CD4-positive, alpha-beta T cell treated with Interleukin-17A for 1 hour (primary cell): ENCODE measurements around the gene DGKD.

Experiments
- DNase-seq: peaks from one replicate; pipeline ENCODE4 v3.0.0-alpha.2; 2020

Gene DGKD

DNA sequence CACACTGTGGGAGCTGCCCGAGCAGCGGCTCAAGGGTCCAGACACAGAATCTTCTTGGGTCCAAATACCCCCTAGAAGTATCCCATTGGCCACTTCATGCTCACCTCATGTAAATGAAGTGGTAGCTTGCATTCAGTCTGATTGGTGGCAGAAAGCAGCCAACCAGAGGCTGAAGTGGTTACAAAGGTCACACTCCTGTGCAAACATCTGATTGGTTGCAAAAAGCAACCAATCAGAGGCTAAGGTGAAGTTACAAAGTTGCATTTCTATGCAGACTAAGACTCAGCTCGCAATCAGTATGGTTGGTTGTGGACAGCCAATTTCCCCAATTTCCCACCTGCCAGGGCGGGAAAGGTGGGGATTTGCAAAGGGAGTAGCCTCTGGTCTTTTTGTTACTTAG is 94.3 kb downstream of the DGKD start:
- no peak for DNase-seq

DNA sequence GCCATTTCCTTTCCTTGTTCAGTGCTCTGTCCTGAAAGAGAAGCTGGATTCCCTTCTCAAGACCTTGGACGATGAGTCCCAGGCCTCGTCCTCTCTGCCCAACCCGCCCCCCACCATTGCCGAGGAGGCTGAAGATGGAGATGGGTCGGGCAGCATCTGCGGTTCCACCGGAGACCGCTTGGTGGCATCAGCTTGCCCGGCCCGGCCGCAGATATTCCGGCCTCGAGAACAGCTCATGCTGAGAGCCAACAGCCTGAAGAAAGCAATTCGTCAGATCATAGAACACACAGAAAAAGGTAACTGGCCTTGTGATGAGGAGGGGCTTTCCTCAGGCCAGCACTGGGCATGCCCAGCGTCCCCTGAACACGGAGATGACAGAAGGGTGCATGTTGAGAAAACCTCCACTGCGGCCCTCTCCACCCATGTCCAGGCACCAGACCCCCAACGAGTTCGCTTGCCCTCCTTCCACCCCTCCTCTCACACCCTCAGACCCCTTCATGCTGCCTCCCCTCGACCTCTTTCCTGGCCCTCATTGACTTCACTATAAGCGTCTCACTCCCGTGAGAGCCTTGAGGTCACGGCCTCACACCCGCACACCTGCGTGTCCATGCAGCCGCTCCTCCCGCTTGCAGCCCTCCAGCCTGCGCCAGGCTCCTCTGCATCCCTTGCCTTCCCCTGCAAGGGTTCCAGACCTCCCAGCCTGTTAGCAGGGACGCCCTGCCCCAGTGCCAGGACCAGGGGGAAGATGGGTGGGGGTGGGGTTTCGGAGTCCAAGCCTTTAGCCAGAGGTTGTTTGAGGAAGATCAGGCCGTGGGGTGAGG is 95.0 kb downstream of the DGKD start:
- no peak for DNase-seq

DNA sequence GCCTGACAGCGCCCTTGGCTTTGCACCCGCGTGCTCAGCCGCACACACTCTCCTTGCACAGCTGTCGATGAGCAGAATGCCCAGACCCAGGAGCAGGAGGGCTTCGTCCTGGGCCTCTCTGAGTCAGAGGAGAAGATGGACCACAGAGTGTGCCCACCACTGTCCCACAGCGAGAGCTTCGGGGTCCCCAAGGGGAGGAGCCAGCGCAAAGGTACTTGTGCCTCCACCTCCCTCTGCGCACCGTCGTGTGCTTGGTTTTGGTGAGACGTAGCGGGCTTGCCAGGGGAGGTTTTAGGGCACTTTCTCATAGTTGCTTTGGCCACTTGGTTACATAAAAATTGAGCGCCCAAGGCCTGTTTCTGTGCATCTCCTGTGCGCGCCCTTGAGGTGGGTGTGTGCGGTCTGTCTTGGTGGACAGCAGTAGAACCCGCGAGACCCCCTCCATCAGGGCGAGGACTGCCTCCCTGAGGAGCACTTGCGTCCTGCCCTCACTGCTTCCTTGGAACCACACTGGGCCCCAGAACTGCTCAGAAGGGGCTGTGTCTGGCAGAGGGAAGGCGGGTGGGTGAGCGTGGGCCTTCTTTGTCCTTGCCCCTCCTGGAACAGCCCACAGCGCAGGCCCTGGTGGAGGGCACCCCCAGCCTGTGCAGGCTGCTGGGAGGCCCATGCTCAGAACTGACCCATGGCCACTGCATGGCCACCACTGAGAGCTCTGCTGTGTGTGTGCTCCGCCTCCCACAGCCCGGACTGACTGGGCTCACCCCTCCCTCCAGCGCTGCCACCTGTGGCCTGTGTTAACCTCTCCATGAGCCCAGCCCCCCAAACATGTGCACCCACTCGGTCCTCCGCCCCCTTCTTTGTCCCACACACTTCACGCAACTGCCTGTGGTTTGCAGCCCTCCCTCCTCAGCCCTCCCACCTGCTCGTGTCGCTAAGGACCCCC is 95.9 kb downstream of the DGKD start:
- no peak for DNase-seq

DNA sequence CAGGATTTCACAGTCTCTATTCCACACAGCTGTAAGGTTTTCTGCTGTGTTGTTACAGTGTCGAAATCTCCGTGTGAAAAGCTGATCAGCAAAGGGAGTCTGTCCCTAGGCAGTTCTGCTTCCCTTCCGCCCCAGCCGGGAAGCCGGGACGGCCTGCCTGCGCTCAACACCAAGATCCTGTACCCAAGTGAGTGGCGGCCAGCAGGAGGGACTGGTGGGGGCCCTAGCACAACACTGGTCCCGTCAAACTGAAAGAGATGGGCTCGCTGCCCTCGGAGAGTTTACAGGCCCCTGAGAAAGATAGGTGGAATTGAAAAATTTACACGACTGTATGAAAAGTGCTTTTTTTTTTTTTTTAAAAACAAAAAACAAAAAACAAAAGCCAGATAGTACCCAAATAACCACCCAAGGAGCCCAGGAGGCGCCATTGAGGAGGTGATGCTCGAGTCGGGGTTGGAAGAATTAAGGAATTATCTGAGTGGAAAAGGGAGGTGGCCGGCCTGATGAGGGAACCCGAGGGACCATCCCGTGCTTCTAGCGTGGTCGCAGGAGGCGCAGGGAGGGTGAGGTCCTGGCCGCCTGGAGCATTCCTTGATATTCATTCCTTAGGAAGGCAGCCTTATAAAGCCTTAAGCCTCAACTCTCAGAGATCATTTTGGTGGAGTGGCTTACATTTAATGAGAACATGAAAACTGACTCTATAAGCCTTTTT is 96.7 kb downstream of the DGKD start:
- no peak for DNase-seq

DNA sequence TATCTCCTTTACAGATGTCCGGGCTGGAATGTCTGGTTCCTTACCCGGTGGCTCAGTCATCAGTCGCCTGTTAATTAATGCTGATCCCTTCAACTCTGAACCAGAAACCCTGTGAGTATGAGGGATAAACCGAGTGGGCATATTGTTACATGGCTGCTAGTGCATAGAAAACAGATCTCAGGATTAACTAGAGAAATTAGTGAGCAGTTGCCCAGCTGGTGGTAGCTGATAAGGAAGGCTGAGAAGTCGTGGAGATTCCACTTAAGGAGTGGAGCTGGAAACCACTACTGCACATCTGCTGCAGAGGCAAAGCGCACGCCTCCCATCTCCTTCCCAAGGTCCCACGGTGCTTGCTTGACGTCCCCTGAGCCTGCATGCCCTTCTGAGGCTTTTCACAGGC is 97.7 kb downstream of the DGKD start:
- DNase-seq: no peak

DNA sequence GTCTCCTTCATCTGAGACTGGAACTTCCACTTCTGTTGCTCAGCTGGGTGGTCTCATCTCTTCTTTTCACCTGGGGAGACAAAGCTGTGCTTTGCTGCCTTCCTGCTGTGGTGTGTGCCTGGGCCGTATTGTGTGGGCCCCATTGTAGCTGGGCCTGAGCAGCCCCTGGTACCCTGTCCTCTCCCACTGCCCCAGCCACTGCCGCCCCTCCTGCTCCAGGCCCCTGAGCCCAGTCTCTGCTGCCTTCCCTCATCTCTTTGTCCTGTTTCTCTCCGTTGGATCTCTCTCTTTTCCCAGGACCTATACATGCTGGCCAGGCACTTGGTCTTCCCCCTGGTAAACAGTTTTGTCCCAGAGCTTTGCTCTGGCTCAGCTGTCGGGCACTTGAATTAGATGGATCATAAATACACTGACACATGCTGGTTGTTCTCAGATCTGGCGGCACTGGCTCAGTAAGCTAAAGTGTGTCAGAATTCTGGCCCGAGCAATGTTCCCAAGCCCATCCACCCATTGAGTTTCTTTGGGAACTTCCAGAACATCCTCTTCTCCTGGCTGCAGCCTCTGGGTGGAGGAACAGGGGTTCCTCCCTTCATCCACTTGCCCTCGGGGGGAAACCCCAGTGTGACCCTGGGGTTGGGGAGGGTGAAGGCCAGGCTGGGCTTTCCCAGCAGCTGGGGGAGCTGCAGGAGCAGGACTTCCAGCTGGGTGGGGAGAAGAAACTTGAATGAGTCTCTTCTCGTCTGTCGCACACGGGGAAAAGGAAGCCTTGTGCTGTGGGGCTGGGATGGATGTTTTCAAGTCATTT is 99.0 kb downstream of the DGKD start:
- DNase-seq: no peak

DNA sequence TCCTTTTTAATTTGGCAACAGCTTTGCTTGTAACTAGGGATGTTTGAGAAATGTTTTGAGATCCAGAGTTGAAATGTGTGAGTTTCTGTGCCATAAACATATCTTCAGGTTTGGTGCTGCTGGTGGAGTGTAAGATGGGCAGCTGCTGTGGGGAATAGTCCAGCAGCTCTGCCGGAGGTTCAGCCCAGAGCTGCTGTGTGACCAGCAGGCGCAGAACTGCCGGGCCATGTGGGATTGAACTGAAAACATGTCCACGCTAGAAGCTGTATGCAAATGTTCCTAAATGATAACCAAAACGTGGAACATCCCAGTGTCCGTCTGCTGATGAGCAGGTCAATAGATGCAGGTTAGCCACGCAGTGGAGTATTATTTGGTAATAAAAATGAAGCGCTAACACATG is 99.6 kb downstream of the DGKD start:
- no peak for DNase-seq

DNA sequence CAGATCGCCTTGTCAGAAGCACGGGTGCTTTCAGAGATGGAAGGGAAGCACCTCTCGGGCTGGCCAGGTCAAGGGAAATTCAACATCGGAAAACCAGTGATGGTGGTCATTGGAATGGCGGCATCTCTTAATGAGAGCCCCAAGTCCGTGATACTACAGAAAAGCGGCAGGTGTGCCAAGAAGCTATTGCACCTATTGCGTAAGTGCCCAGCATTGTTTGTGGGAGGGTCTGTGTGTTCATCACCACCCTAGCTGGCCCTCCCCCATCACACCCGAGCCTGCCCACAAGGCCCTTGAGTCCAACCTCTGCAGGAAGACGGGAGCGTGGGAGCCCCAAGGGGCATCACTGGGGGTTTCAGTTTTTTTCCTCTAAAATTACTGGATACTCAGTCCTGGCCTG is 100.7 kb downstream of the DGKD start:
- no peak for DNase-seq

DNA sequence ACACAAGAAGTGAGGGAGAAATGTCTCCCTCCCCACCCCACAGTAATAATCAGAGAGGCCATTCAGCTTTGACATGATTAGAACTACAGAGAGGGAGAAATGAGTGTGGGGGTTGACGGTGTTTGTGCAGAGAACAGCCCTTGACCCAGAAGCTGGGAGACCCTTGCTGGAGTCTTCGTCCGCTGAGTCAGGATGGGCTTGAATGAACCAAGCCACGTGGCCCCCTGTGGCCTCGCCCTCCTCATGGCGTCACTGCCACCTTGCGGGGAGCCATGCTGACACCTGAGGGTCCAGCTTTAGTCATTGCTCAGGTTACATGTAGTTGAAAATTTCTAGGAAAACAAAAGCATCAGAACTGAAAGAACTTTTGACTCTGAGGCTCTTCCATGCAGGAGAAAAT is 101.2 kb downstream of the DGKD start:
- DNase-seq: no peak

DNA sequence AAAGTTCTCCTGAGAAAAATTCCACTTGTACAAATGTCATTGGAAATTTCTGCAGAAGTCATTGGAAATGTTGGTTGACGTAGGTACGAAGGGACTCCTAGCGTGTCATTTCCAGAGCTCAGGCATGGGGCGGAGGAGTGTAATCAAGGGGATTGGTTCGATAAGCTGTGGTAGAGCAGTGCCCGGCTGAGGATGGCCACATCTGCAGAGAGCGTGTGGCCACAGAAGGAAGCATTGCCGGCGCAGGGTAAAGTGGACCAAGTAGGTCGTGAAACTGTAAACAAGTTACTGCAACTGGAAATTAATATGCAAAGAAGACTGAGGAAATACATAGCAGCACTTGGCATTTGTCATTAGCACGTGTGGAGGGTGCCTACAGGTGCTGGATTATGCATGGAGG is 101.8 kb downstream of the DGKD start:
- DNase-seq: no peak

DNA sequence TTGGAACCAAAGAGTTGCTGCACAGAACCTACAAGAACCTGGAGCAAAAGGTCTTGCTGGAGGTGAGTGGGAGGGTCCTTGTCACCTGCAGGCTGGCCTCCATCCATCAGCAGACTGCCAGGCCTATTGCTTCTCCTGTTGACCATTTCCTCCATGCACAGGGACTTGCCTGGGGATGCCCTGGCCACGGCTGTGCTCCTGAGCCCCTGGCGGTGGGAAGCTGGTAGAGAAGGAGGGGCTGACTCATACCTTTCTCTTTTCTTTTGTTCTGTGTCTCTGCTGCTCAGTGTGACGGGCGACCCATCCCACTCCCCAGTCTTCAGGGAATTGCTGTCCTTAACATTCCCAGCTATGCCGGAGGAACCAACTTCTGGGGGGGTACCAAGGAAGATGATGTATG is 102.6 kb downstream of the DGKD start:
- DNase-seq: no peak

DNA sequence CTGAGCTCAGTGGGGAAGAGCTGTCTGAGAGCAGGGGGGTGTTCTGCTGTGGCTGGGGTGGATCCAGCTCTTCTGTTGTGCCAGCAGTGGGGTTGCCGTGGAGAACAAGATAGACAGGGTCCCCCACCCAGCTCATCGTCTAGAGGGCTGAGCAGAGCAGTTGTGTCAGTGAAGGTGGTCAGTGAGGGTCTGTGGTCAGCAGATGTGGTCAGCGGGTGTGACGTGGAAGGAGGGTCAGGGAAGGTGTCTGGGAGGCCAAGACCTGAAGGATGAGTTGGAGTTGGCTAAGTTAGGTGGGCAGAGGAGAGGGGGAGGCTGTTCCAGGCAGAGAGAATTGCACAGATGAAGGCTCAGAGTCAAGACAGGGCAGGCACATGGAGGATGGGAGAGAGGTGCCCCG is 103.1 kb downstream of the DGKD start:
- DNase-seq: no peak

DNA sequence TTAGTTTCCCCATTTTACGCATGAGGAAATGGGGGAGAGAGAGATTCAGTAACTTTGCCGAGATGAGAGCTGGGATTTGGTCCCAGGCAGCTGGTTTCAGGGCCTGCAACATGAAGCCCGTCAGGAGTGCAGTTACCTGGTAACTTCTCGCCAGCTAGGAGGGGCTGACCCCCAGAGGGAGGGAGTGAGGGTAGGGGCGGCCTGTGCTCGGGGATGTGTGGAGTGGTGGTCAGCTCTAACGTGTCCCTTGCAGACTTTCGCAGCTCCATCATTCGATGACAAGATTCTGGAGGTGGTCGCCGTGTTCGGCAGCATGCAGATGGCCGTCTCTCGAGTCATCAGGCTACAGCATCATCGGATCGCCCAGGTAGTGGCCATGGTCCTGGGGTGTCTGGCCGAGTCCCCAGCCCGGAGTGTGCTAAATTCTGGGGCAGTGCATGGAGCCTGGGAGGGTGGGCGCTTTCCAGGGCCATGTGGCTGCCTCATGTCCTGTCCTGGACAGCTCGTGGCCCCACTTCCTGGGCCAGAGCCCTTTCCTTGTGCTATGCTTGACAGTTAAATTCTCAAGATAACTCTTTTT is 103.8 kb downstream of the DGKD start:
- no peak for DNase-seq

DNA sequence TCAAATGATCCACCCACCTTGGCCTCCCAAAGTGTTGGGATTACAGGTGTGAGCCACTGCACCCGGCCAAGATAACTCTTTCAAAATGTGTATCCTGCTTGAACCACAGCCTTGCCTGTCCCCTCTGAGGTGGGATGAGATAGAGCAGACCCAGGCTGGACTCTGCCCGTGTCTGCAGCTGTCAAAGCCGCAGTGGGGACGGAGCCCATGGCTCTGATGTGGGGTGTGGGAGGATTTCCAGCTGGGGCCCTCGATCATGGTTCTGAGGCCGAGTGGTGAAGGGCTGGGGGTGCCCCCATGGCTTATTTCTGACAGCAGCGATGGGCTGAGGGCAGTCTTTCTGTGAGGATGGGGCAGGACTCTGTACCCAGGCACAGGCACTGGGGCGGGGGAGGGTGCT is 104.5 kb downstream of the DGKD start:
- DNase-seq: no peak

DNA sequence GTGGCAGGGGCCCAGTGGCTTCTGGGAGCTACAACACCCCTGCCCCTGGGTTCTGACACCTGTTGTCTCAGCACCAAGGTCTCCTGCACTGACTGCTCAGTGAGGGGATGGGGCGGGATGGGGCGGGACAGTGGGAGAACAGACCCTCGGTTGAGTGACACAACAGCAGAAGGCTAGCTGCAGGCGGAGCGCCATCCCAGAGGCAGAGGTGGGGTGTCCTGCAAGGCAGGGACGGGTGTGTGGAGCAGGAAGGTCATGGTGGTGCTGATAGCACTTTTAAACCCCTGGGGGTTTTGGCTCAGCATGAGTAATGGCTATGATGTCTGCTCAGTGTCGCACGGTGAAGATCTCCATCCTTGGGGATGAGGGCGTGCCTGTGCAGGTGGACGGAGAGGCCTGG is 105.1 kb downstream of the DGKD start:
- no peak for DNase-seq

DNA sequence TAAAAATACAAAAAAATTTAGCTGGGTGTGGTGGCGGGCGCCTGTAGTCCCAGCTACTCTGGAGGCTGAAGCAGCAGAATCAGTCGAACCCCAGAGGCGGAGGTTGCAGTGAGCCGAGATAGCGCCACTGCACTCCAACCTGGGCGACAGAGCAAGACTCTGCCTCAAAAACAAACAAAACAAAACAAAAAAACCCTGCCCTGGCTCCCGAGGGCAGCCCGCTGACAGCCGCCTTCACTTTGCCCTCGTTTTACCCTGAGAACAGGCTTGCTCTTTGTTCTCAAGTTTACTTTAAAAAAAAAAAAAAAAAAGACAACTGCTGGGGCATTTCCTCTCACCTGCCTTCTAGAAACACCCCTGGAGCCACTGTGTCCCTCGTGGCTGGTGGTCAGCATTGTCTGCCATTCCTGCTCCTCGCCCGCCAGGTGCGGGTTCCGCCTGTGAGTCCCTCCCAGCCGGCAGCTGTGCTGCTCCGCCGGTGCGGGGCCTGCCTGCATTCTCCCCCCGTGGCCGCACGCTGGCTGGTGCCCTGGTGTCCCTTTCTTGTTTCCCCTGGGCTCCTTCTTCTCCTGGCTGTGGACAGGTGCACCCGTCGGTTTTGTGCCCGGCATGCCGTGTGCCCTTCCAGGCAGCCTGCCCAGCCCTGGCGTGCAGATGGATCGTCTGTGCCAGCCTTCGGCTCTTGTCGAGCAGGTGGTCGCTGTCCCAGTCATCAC is 106.6 kb downstream of the DGKD start:
- no peak for DNase-seq

DNA sequence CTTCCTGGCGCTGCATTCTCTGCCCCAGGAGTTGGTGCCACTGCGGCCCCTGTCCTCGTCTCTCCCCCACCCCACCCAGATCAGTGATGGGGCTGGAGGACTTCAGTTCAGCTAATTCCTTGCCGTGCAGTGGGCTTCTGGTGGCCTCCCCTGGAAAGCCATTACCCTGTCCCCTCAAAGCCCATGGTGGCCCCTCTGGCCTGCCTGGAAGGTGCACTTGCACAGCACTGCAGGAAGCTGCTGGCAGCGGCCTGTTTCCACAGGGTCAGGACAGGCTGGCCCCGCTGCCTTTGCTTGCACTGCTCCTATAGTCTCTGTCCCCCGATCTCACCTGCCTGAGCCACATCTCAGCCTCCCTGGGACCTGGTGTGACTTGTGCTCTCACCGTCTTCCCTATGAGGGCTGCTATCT is 107.2 kb downstream of the DGKD start:
- DNase-seq: no peak

DNA sequence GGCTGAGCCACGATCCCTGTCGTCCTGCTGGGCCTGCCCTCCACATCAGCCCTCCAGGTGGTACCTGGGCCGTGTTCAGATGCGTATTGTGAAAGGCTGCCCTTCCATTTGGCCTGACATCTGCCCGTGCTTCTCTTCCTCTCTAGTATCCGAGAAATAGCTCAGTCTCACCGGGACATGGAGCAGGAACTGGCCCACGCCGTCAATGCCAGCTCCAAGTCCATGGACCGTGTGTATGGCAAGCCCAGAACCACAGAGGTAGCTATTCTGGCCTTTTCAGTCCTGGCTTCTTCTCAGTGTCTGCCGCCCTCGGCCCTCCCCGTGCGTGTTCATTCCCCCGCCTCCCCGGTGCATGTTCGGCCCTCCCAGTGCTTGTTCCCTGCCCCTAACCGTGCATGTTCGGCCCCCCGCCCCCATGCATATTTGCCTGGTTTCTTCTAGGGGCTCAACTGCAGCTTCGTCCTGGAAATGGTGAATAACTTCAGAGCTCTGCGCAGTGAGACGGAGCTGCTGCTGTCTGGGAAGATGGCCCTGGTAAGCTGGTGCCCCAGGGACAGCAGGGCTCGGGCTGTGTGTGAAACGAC is 108.0 kb downstream of the DGKD start:
- no peak for DNase-seq

DNA sequence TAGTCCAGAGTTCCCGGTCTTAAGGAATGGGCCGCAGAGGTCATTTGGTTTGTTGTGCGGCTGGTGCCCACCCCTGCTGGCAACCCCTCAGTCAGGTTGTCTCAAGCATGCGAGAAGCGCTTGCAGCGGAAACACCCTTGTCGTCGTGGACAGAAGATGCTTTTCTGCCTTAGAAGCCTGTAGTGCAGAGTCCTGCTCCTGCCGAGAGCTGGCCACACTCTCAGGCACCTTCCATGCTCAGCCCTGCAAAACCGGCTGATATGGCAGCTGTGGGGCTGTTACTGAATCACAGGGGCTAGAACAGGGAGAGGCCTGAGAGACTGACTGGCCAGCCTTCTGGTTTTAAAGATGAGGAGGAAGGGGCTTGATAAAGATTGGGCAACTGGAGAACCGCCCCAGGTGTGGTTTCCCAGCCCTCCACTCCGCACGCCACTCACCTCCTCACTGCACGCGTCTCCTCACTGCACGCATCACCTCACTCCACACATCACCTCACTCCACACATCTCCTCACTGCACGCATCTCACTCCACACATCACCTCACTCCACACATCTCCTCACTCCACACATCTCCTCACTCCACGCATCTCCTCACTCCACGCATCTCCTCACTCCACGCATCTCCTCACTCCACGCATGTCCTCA is 108.7 kb downstream of the DGKD start:
- DNase-seq: no peak

DNA sequence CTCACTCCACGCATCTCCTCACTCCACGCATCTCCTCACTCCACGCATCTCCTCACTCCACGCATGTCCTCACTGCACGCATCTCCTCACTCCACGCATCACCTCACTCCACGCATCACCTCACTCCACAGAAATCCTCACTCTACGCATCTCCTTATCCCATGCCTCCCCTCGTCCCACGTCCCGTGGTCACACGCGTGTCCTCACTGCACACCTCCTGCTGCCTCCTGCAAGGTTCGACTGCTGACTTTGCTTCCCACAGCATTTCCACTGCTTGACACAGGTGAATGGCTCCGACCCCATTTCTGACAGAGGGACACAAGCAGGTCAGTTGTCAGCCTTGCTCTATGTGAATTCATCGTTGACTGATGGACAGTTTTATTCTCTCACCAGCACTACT is 109.3 kb downstream of the DGKD start:
- no peak for DNase-seq

DNA sequence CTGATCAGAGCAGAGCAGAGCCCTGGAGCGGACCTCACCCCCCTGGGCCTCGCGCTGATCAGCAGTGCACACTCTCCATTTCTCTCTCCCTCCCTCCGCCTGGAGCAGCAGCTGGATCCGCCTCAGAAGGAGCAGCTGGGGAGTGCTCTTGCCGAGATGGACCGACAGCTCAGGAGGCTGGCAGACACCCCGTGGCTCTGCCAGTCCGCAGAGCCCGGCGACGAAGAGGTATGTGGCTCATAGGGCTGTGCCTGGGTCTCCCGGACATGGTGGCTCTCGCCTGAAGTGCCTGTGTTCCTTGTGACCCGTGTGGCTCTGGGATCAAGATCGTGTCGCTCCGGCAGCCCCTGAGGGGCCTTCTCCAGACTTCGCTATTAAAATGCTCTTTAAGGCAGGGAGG is 109.8 kb downstream of the DGKD start:
- DNase-seq: no peak
